OCI-LY1 (cell line): ENCODE data around the gene HOXA2.

Source experiments
- H2AFZ ChIP-seq: fragments of 200-600 bp; sonication (generic), shearing (Covaris generic); 2 replicates; pipeline ENCODE4 v1.6.0; 2014; ENCODE audit warnings: antibody characterized with exemption, mild to moderate bottlenecking, low read length
- H3F3A ChIP-seq: fragments of 200-600 bp; sonication (generic), shearing (Covaris generic); 2 replicates; pipeline ENCODE4 v1.6.0; 2014; ENCODE audit warnings: mild to moderate bottlenecking, antibody characterized with exemption, low read length, moderate library complexity; ENCODE audit not compliant: insufficient read depth
- H3K27ac ChIP-seq: fragments of 200-600 bp; sonication (generic); 2 replicates; pipeline ENCODE4 v1.5.1; 2014; ENCODE audit warnings: low read length, mixed run types, mild to moderate bottlenecking, low read depth; ENCODE audit not compliant: poor library complexity, severe bottlenecking
- H3K27me3 ChIP-seq: fragments of 200-600 bp; sonication (generic); 2 replicates; pipeline ENCODE4 v1.6.0; 2014; ENCODE audit warnings: antibody characterized with exemption, mild to moderate bottlenecking, low read length, moderate library complexity; ENCODE audit not compliant: insufficient read depth
- H3K36me3 ChIP-seq: fragments of 200-600 bp; sonication (generic); 2 replicates; pipeline ENCODE4 v1.6.1; 2014; ENCODE audit warnings: mild to moderate bottlenecking, antibody characterized with exemption, low read length, moderate library complexity, mixed read lengths; ENCODE audit not compliant: insufficient read depth
- H3K4me1 ChIP-seq: fragments of 200-600 bp; sonication (generic); 2 replicates; pipeline ENCODE4 v1.5.1; 2014; ENCODE audit warnings: mild to moderate bottlenecking, low read length, moderate library complexity; ENCODE audit not compliant: insufficient read depth, severe bottlenecking
- H3K4me2 ChIP-seq: fragments of 200-600 bp; sonication (generic), shearing (Covaris generic); 2 replicates; pipeline ENCODE4 v1.6.1; 2014; ENCODE audit warnings: low read length
- H3K4me3 ChIP-seq: fragments of 200-600 bp; sonication (generic); 2 replicates; pipeline ENCODE4 v1.5.1; 2014; ENCODE audit warnings: low read length, low read depth, mild to moderate bottlenecking, mixed read lengths; ENCODE audit not compliant: poor library complexity, severe bottlenecking
- H3K79me2 ChIP-seq: fragments of 200-600 bp; shearing (Covaris generic); 2 replicates; pipeline ENCODE4 v1.6.1; 2016; ENCODE audit warnings: mixed run types, low read length, mixed read lengths; ENCODE audit not compliant: insufficient read depth
- H3K9ac ChIP-seq: fragments of 200-600 bp; sonication (generic), shearing (Covaris generic); 2 replicates; pipeline ENCODE4 v1.6.1; 2014; ENCODE audit warnings: mild to moderate bottlenecking, low read length, mixed read lengths
- H3K9me2 ChIP-seq: fragments of 200-600 bp; sonication (generic), shearing (Covaris generic); 2 replicates; pipeline ENCODE4 v1.6.1; 2014; ENCODE audit warnings: low read depth, mild to moderate bottlenecking, low read length, mixed read lengths
- H3K9me3 ChIP-seq: fragments of 200-600 bp; shearing (Covaris generic); 2 replicates; pipeline ENCODE4 v1.6.1; 2014; ENCODE audit warnings: low read length, mixed read lengths
- H4K20me1 ChIP-seq: fragments of 200-600 bp; sonication (generic), shearing (Covaris generic); 2 replicates; pipeline ENCODE4 v1.6.0; 2016; ENCODE audit warnings: mild to moderate bottlenecking, low read length; ENCODE audit not compliant: insufficient read depth
- CTCF ChIP-seq: fragments of 200-600 bp; sonication (generic), shearing (Covaris generic); IDR thresholded peaks from 2 replicates; pipeline ENCODE4 v1.5.1; 2017; ENCODE audit warnings: mild to moderate bottlenecking, antibody characterized with exemption, low read length, moderate library complexity, mixed read lengths
- EZH2 ChIP-seq: fragments of 200-600 bp; sonication (generic), shearing (Covaris generic); IDR thresholded peaks from 2 replicates; pipeline ENCODE4 v1.8.0; 2017; ENCODE audit warnings: borderline replicate concordance, mixed run types, mild to moderate bottlenecking, antibody characterized with exemption, low read length, moderate library complexity, mixed read lengths

Gene HOXA2

DNA sequence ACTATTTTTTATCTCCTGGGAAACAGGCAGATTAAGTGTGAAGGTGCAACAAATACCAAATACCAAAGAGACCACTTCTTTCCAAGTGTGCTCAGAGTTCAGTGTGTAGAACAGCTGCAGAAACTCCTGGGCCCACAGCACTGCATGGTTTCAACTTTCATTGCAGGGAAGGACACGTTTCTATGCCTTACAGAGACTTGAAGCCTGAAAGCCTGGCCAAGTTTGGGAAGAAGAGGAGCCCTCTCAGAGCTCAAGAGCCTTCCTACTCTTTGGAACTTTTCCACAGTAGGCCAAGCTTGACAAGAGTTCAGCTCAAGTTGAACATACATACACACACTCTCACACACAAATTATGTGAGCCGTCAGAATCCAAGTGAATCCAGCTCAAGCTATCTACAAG, 25.6 kb upstream of the HOXA2 start:
- Histone ChIP-seq H2AFZ (no peak overlapping the region), H3K4me2 (no peak overlapping the region), H3K9ac (no peak overlapping the region), H3K36me3 (no peaks in the 10 kb centered on the region), H4K20me1 (no peaks in the 10 kb centered on the region), H3K27me3 (no peaks in the 10 kb centered on the region), H3K4me1 (no peaks in the 10 kb centered on the region), H3K9me2 (no peaks in the 10 kb centered on the region), H3K79me2 (no peaks in the 10 kb centered on the region), H3K4me3 (no peak overlapping the region), H3K27ac (no peak overlapping the region), H3F3A (no peaks in the 10 kb centered on the region), H3K9me3 (no peaks in the 10 kb centered on the region)
- no peak for TF ChIP-seq EZH2

DNA sequence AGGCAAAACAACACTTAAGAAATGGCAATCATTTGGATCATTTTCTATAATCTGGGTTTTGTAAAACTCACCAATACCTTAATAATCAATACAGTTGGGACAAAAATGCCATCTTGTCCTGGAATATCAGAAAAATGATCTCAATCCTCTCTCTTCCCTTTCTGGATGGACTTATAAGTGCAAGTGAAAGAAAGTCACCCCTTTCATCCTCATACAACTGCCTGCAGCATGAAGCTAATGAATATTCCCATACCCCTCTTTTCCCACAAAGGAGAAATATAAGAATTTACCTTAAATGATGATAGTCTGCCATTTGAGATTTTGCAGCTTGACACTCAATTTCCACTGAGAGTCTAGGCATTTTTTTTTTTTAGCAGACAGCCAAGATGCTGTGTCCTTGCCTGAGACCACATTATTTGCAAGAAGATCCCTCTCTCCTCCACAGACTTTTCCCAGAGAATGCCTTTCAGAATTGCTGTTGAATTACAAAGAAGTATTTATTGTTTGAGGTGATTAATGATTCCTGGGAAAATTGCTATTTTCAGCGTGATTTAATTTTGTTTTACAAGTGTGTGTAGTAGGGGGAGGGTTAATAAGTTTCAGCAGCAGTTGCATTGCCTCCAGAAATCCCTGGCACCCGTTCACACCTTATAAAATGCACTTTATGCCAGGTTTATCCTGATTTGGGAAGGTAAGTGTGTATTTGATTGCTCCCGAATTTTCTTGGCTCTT, 24.3 kb upstream of the HOXA2 start:
- Histone ChIP-seq H3K4me2 (no peak overlapping the region), H3K4me3 (no peak overlapping the region), H2AFZ (no peak overlapping the region), H3K9me3 (no peaks in the 10 kb centered on the region), H3K27ac (no peak overlapping the region), H3K79me2 (no peaks in the 10 kb centered on the region), H3K9ac (no peak overlapping the region), H3K9me2 (no peaks in the 10 kb centered on the region), H3K36me3 (no peaks in the 10 kb centered on the region), H3K27me3 (no peaks in the 10 kb centered on the region; the same call in 1 of the 2 replicates), H3K4me1 (no peaks in the 10 kb centered on the region), H3F3A (no peaks in the 10 kb centered on the region), H4K20me1 (no peaks in the 10 kb centered on the region)
- TF ChIP-seq EZH2 (no peak), CTCF (no peak)

GRCh38 chr7:27125986-27126394, 23.5 kb upstream of the HOXA2 start:
- Histone ChIP-seq H3K4me1 (no peaks in the 10 kb centered on the region), H3K4me3 (no peak overlapping the region), H3K9me2 (no peaks in the 10 kb centered on the region), H3F3A (no peaks in the 10 kb centered on the region), H3K27me3 (no peaks in the 10 kb centered on the region; the same call in 1 of the 2 replicates), H3K79me2 (no peaks in the 10 kb centered on the region), H3K4me2 (no peak overlapping the region), H3K27ac (no peak overlapping the region), H3K9ac (no peak overlapping the region), H3K36me3 (no peaks in the 10 kb centered on the region), H4K20me1 (no peaks in the 10 kb centered on the region), H2AFZ (no peak overlapping the region), H3K9me3 (no peaks in the 10 kb centered on the region)
- TF ChIP-seq CTCF (no peak), EZH2 (no peak)
